ENCODE data around the gene EFS. TPM values are rescaled to one million over a fixed set of nuclear protein-coding genes. Genes with fewer than 3 reads are reported as not detected.

Gene EFS
- total RNA-seq, 1 experiment from 2014 or later = not detected

DNA sequence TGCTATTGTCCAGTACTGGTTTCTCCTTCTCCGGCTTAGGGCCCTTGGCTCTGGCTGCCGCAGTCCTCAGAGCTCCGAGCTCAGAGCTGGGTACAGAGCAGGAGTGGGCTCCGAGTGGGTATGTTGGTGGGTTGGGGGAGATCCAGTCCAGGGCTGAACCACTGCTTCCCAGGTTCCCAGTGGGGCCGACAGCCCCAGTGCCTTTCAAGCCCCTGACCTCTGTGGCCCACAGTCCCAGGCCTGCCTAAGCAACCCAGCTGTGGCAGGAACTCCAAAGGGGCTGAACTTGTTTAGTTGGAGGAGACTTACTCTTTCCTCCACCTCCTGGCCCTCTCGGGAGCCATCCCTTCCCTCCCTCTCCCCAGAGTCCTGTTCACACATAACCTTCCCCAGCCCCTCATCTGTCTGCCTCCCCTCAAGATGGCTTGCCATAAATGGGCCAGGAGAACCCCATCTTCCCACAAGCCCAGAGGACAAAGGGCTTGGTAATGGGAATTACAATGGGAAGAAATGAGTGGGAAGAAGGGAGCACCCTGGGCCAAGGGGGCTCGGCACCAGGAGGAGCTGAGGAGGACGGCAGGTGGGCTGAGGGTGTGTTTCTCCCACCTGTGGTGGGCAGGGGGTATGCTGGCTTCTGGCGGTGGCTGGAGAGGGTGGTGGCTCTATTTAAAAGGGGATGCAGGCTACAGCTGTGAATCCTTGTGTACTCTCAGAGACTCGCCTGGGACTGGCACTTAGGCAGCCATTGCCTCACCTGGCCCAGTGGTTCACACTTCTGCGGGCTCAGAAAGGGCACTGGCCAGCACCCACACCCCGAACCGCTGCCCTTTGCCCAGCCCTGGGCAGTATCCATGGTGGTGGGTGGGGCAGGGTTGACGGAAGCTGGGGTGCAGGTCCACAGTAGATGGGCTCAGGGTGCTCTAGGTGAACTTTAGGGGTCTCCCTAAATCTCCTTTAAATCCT is 46.9 kb upstream of the EFS start:
- Mint-ChIP-seq H3K36me3 (ENCODE audit: insufficient read depth, unreplicated experiment) (no peaks in the 10 kb centered on the region), H3K4me3 (ENCODE audit: unreplicated experiment) (no peak overlapping the region)
- intact Hi-C loops (cut with micrococcal nuclease) = no loop called here

DNA sequence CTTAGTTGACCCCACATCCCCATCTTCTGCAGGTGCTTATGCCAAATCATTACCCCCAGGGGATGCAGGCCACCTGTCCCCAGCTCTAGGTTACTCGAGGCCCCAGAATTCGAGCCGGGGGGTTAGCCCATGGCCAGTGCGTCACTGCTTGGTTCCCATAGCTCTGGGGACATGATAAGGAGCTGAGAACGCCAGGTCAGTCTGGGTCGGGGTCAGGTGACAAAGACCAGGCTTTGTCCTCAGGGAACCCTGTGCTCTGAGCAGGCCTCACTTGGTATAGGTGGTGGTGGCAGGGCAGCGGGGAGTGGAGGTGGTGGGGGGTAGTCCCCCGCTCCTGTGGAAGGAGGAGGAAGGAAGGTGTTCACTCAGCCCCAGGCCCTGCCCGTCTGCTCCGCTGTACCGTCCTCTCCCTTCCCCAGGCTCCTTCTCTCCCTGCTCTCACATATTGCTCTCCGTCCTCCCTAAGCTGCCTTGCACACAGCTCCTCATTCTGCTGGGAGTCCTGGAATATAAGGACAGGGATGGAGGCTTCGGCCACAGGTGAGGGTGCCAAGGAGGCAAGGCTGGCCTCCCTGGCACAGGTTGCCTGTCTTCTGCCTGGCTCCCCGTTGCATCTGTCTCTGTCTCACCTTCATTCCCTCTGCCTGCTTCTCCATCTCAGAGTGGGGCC is 45.1 kb upstream of the EFS start:
- BruUV-seq (replicated peaks) = no TSS peak
- no peaks in the 10 kb centered on the region for H3K36me3 Mint-ChIP-seq (ENCODE audit: insufficient read depth, unreplicated experiment)
- H3K27me3 Mint-ChIP-seq (ENCODE audit: insufficient read depth, unreplicated experiment) = peaks cover 58% of the 10 kb centered on the region

More for the DNA sequence above, 46.9 kb upstream of the EFS start:
- Mint-ChIP-seq H3K4me1 (ENCODE audit: insufficient read depth, unreplicated experiment) (no peaks in the 10 kb centered on the region), H3K9me3 (ENCODE audit: unreplicated experiment) (no peaks in the 10 kb centered on the region), H3K27me3 (ENCODE audit: insufficient read depth, unreplicated experiment) (peaks cover 52% of the 10 kb centered on the region), H3K27ac (ENCODE audit: low read depth, unreplicated experiment) (no peak overlapping the region)
- POLR2A ChIA-PET = no interaction called here
- TF ChIP-seq, protein P1, sequence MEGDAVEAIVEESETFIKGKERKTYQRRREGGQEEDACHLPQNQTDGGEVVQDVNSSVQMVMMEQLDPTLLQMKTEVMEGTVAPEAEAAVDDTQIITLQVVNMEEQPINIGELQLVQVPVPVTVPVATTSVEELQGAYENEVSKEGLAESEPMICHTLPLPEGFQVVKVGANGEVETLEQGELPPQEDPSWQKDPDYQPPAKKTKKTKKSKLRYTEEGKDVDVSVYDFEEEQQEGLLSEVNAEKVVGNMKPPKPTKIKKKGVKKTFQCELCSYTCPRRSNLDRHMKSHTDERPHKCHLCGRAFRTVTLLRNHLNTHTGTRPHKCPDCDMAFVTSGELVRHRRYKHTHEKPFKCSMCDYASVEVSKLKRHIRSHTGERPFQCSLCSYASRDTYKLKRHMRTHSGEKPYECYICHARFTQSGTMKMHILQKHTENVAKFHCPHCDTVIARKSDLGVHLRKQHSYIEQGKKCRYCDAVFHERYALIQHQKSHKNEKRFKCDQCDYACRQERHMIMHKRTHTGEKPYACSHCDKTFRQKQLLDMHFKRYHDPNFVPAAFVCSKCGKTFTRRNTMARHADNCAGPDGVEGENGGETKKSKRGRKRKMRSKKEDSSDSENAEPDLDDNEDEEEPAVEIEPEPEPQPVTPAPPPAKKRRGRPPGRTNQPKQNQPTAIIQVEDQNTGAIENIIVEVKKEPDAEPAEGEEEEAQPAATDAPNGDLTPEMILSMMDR (IDR thresholded peaks at IDR 0.05; ENCODE audit: unreplicated experiment) = no peak
- CTCF ChIA-PET = interaction anchor here (0.7 to 1.4 kb wide), 2 partner anchors 31 to 35 kb away, joined by 3 to 5 read pairs; partner anchors contain the start of gene CMTM5
- BruUV-seq (replicated peaks) = no TSS peak
- no peak for DNase-seq (ENCODE audit: unreplicated experiment)

DNA sequence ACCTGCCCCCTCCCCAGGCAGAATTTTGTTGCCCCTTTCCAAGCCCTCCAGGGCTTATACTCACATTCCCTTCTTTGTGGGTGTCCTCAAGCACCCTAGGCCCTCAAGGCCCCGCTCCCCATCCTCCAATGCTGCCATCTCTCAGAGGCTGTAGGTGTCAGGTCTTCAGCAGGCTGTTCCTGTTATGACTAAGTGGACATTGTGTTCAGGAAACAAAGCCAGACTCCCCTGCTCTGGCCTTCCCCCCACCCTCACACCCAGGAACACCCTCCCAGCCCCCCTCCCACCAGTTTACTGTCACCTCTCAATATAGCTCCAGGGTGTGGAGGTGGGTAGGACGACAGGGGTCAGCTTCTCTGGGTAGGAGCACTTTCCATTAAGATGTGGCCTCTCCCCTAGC is 44.5 kb upstream of the EFS start:
- Mint-ChIP-seq H3K27ac (ENCODE audit: low read depth, unreplicated experiment) (no peak overlapping the region), H3K9me3 (ENCODE audit: unreplicated experiment) (no peaks in the 10 kb centered on the region), H3K36me3 (ENCODE audit: insufficient read depth, unreplicated experiment) (no peaks in the 10 kb centered on the region), H3K4me3 (ENCODE audit: unreplicated experiment) (no peak overlapping the region), H3K4me1 (ENCODE audit: insufficient read depth, unreplicated experiment) (no peaks in the 10 kb centered on the region), H3K27me3 (ENCODE audit: insufficient read depth, unreplicated experiment) (peaks cover 64% of the 10 kb centered on the region)
- ChIA-PET POLR2A (no interaction called here), CTCF (no interaction called here)
- intact Hi-C loops (cut with micrococcal nuclease) = no loop called here
- DNase-seq (ENCODE audit: unreplicated experiment) = no peak
- BruUV-seq (replicated peaks) = no TSS peak
- TF ChIP-seq, protein P1 (IDR thresholded peaks at IDR 0.05; ENCODE audit: unreplicated experiment) = no peak

More for the DNA sequence above, 45.1 kb upstream of the EFS start:
- no peak overlapping the region for H3K27ac Mint-ChIP-seq (ENCODE audit: low read depth, unreplicated experiment)
- ChIA-PET CTCF (interaction anchor here (1.2 kb wide), 1 partner anchor 30 kb away, joined by 8 read pairs; no protein-coding TSS in a partner anchor), POLR2A (no interaction called here)
- H3K4me3 Mint-ChIP-seq (ENCODE audit: unreplicated experiment) = no peak overlapping the region
- no peak for DNase-seq (ENCODE audit: unreplicated experiment)
- H3K4me1 Mint-ChIP-seq (ENCODE audit: insufficient read depth, unreplicated experiment) = no peaks in the 10 kb centered on the region
- TF ChIP-seq, protein P1 (IDR thresholded peaks at IDR 0.05; ENCODE audit: unreplicated experiment) = no peak
- H3K9me3 Mint-ChIP-seq (ENCODE audit: unreplicated experiment) = no peaks in the 10 kb centered on the region
- intact Hi-C loops (cut with micrococcal nuclease) = no loop called here

DNA sequence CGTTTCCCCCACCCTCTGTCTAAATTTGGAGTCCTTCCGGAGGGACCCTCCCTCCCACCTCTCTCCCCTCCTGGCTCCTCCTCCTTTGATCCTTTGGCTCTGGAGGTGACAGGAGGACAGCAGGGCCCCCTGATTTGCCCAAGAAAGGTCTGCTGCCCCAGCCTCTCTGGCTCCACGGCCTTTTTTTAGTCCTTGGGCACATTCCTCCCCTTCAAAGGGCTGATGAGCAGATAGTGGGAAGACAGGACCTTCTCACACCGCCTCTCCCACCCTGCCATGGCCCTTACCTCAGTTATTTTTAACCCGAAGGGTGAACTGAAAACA is 43.3 kb upstream of the EFS start:
- no TSS peak for BruUV-seq (replicated peaks)
- Mint-ChIP-seq H3K9me3 (ENCODE audit: unreplicated experiment) (no peaks in the 10 kb centered on the region), H3K27ac (ENCODE audit: low read depth, unreplicated experiment) (no peak overlapping the region), H3K4me3 (ENCODE audit: unreplicated experiment) (no peak overlapping the region), H3K4me1 (ENCODE audit: insufficient read depth, unreplicated experiment) (no peaks in the 10 kb centered on the region), H3K27me3 (ENCODE audit: insufficient read depth, unreplicated experiment) (peaks cover 71% of the 10 kb centered on the region), H3K36me3 (ENCODE audit: insufficient read depth, unreplicated experiment) (no peaks in the 10 kb centered on the region)
- intact Hi-C loops (cut with micrococcal nuclease) = no loop called here
- ChIA-PET POLR2A (no interaction called here), CTCF (no interaction called here)
- no peak for DNase-seq (ENCODE audit: unreplicated experiment)
- TF ChIP-seq, protein P1 (IDR thresholded peaks at IDR 0.05; ENCODE audit: unreplicated experiment) = no peak
